Brain pericyte (primary cell): Measurements from ENCODE around the gene STAC2.

ENCODE experiments used
- DNase-seq: peaks from one replicate; pipeline ENCODE4 v3.0.0-alpha.2; 2012; ENCODE audit warnings: low read depth, low spot score

Gene STAC2

GRCh38 chr17:39209317-39210092 is 16.2 kb downstream of the STAC2 start:
- DNase-seq, result peak; percentile 51

- no peak for DNase-seq
Observed at GRCh38 chr17:39208893-39209292, 16.9 kb downstream of the STAC2 start.

GRCh38 chr17:39208136-39208535 is 17.6 kb downstream of the STAC2 start:
- no peak for DNase-seq

GRCh38 chr17:39205112-39205526 is 20.6 kb downstream of the STAC2 start:
- DNase-seq, result no peak

GRCh38 chr17:39204245-39204644 is 21.5 kb downstream of the STAC2 start:
- DNase-seq, result no peak

- DNase-seq, result no peak
Observed at GRCh38 chr17:39200957-39201510, 24.7 kb downstream of the STAC2 start.

GRCh38 chr17:39200070-39200879 is 25.5 kb downstream of the STAC2 start, which contains the start of gene RPL19:
RPL19 (plus strand) TSS chr17:39200283; CDS start chr17:39200345, 62 bp downstream.
- DNase-seq, result peak; percentile 80

GRCh38 chr17:39199820-39200069 is 26.0 kb downstream of the STAC2 start:
- no peak for DNase-seq

- DNase-seq, result no peak
Observed at GRCh38 chr17:39198186-39198566, 27.6 kb downstream of the STAC2 start.

GRCh38 chr17:39197380-39198185 is 28.2 kb downstream of the STAC2 start, which contains the start of gene CACNB1:
CACNB1 (minus strand) TSS chr17:39197669; CDS start chr17:39197495, 174 bp downstream.
- DNase-seq, result no peak

- DNase-seq, result no peak
Observed at GRCh38 chr17:39196808-39197291, 28.9 kb downstream of the STAC2 start.

- DNase-seq, result no peak
Observed at GRCh38 chr17:39196241-39196807, 29.4 kb downstream of the STAC2 start.

GRCh38 chr17:39195568-39196160 is 30.1 kb downstream of the STAC2 start:
- no peak for DNase-seq

- DNase-seq, result no peak
Observed at GRCh38 chr17:39194985-39195524, 30.7 kb downstream of the STAC2 start.

GRCh38 chr17:39194089-39194984 is 31.4 kb downstream of the STAC2 start:
- no peak for DNase-seq

- no peak for DNase-seq
Observed at GRCh38 chr17:39193346-39193745, 32.4 kb downstream of the STAC2 start.

GRCh38 chr17:39192901-39193300 is 32.8 kb downstream of the STAC2 start:
- no peak for DNase-seq

- no peak for DNase-seq
Observed at GRCh38 chr17:39191750-39192510, 33.8 kb downstream of the STAC2 start.
